ENCODE measurements around the gene SCLY. TPM values are rescaled to one million over a fixed set of nuclear protein-coding genes. Genes with fewer than 3 reads are reported as not detected.

Gene SCLY
- total and polyA plus RNA-seq, 2 of the 8 experiments (the other 6 are each of a cell fraction or from before 2014, with no cell fraction given) = 79.0 to 79.5 TPM

DNA sequence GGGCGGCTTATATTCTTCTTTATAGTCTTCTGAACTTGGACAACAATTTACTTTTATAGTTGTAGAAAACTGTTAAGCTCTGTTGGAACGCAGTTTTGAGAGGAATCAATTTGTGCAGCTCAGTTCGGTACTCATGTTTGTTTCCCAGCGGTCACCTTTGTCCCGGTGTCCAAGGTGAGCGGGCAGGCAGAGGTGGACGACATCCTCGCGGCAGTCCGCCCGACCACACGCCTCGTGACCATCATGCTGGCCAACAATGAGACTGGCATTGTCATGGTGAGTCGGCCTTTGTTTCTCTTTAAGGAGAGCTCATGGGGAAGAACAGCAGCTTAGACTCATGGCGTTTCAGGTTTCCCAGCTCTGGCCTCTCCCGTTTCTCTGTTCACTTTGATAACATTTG, 20.8 kb downstream of the SCLY start (continued):
- TF ChIP-seq SP4 (IDR thresholded peaks at IDR 0.05; ENCODE audit: low read length) = no peak
- TF ChIP-seq SIX5 (IDR thresholded peaks at IDR 0.05; ENCODE audit: low read depth, low read length) = no peak
- TF ChIP-seq RFX5 (IDR thresholded peaks at IDR 0.05; ENCODE audit: borderline replicate concordance, low read depth, low read length) = no peak
- TF ChIP-seq TEAD4 (IDR thresholded peaks at IDR 0.05; ENCODE audit: low read depth, low read length) = no peak
- no peak for TF ChIP-seq NANOG (IDR thresholded peaks at IDR 0.05; ENCODE audit: insufficient read depth, low read depth, low read length, poor library complexity, severe bottlenecking)
- no peak for TF ChIP-seq CTBP2 (IDR thresholded peaks at IDR 0.05; ENCODE audit: borderline replicate concordance, insufficient read depth, insufficient read length, low read length)
- TF ChIP-seq TCF12 (IDR thresholded peaks at IDR 0.05; ENCODE audit: low read depth, low read length) = no peak
- TF ChIP-seq SRF (IDR thresholded peaks at IDR 0.05; ENCODE audit: low read depth, low read length) = no peak
- TF ChIP-seq SAP30 (IDR thresholded peaks at IDR 0.05; ENCODE audit: insufficient read depth, insufficient replicate concordance, low read length) = no peak
